Measurements from ENCODE around the gene CCDC182.
A peak's percentile ranks its signal among the peaks of the same experiment; 100 is the strongest.

Gene CCDC182

GRCh38 chr17:57745242-57745641, at the start of gene CCDC182:
Gene CCDC182 (minus strand): TSS chr17:57745299. CDS start chr17:57745272, 27 bp downstream.
- DNase-seq (ENCODE audit: low read depth in 2 of 2) = no peak

- no peak for DNase-seq (ENCODE audit: low read depth in 2 of 2)
Observed at GRCh38 chr17:57794841-57795240, 49.7 kb upstream of the CCDC182 start.

GRCh38 chr17:57788725-57789124, 43.6 kb upstream of the CCDC182 start:
- no peak for DNase-seq (ENCODE audit: low read depth in 2 of 2)

DNA sequence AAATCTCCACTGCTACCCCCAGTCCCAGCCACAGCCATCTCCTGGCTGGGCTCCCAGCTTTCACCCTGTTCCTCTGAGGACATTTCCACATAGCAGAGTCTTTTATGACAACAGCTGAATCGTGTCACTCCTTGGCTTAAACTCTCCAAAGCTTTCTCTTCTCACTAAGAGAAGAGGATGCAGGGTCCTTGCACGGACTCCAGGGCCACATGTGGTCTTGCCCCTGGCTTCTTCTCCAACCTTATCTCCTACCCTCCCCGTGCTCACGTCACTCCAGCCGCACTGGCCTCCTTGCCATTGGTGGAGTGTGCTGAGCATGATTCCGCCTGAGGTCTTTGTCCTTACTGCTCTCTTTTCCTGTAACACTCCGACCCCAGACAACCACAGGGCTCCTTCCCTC, 39.9 kb upstream of the CCDC182 start:
- no peak for DNase-seq (ENCODE audit: low read depth in 2 of 2)

- DNase-seq (ENCODE audit: low read depth in 2 of 2) = no peak
Observed at GRCh38 chr17:57784226-57784895, 39.3 kb upstream of the CCDC182 start.

DNA sequence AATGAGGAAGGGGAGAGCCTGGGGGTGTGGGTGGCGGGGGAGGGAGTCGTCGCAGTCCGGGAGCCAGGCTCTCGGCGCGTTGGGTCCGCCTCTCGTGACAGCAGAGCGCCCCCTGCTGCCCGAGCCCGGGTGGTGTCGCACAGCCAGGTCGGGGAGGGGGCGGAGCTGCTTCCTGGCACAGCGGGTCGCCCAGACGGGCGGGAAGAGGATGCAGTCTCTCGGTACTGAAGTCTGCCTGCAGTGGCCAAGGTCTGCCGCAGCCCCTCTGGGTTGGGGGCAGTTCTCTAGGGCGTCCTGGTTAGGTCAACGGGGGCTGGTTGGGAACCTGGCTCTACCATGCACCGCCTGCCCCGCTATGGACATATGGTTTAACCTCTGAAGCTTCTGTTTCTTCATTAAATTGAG, 38.2 kb upstream of the CCDC182 start:
- DNase-seq (ENCODE audit: low read depth in 2 of 2) = peak; percentile 30 to 54

- no peak for DNase-seq (ENCODE audit: low read depth in 2 of 2)
Observed at GRCh38 chr17:57782647-57783337, 37.7 kb upstream of the CCDC182 start.

GRCh38 chr17:57782062-57782490, 37.0 kb upstream of the CCDC182 start:
- DNase-seq (ENCODE audit: low read depth in 2 of 2) = no peak

DNA sequence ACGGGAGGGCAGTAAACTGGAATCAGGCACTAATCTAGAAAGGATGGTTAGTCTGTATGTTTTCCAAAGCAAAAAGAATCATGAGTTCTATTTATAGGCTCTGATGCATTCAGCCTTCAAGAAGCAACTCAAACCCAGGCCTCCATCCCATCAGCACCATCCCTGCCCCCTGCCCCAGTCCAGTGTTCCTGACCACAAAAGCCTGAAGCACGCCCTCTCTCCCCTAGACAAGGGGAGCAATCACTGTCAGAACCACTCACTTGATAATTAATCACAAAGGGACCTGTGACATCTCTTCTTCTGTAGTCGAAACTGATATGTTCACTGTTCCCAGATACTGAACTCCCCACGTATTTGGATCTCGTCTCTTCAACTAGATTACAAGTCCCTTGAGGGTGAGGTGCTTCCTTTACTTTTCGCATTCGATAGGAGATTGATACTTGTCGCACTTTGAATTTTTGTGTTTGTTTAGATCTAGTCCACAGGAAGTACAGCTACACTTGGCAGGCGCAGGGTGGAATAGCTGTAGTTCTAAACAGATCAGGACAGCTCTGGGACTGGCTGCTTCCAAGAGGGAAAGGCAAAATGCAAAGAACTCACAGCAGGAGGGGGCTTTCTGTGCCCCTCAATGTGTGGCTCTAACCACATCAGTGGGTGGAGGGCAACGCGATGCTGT, 36.4 kb upstream of the CCDC182 start:
- DNase-seq (ENCODE audit: low read depth in 2 of 2) = no peak

- DNase-seq (ENCODE audit: low read depth in 2 of 2) = no peak
Observed at GRCh38 chr17:57779706-57780105, 34.6 kb upstream of the CCDC182 start.

- DNase-seq (ENCODE audit: low read depth in 2 of 2) = no peak
Observed at GRCh38 chr17:57778306-57778705, 33.2 kb upstream of the CCDC182 start.

DNA sequence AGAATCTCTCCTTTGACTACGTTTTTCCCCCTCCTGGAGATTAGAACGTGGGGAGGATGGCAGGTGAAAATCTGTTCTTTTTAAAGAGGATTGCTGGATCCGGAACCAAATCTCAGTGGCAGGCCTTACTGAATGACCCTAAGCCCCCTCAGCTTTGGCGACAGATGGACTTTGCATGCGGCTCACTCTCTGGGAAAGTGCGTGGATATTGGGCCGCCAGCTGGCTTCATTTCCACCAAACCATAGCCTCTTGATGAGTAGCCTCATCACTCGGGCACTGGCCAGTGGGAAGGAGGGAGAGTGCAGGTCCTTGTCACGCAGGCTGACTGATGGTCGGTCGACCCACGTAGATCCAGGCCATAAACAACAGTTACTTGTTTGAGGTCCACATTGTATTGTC, 31.3 kb upstream of the CCDC182 start:
- no peak for DNase-seq (ENCODE audit: low read depth in 2 of 2)

GRCh38 chr17:57774872-57775271, 29.8 kb upstream of the CCDC182 start:
- no peak for DNase-seq (ENCODE audit: low read depth in 2 of 2)

- DNase-seq (ENCODE audit: low read depth in 2 of 2) = no peak
Observed at GRCh38 chr17:57773557-57773956, 28.5 kb upstream of the CCDC182 start.

- no peak for DNase-seq (ENCODE audit: low read depth in 2 of 2)
Observed at GRCh38 chr17:57772774-57773173, 27.7 kb upstream of the CCDC182 start.

DNA sequence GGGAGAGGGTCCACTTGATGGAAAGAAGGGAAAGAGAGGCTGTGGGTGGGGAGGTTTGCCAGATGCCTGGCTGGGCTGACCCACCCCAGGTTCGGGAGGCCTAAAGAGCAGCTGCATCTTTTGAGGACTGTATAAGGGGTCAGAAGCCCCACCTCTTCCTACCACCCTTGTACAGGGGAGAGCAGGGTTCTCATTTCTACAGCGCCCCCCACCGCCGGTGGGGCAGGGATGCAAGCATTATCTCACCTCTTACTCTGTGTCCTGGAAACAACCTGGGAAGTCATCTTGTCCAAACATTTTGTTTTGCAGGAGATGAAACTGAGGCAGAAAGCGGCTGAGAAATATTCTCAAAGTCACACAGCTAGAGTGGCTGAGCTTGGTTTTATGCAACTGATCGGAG, 22.5 kb upstream of the CCDC182 start:
- DNase-seq (ENCODE audit: low read depth in 2 of 2) = no peak

DNA sequence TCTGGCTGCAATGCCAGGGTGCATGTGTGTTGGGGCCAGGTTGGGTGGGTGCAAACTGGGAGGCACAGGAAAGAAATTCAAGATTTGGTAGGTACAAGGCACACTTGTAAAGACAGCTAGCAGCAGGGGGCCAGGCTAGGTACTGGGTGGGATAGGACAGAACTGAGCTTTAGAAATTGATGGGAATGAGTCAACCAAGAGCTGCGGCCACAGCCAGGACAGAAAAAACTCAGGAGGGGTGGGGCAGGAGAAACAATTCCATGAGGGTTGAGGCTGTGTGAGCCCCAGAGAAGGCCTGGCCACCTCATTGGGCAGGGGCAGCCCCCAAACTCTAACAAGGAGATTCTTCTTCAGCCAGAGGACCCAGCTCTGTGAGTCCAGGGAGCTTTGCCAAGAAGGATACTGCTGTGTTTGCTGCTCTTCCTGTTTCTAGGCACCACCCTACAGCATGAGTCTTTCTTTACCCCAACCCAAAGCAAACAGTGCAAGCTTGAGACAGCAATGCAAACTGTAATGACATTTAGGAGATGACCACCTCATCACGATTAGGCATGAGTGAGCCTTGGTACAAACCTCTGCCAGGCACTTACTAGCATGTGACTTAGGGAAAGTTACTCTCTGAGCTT, 21.3 kb upstream of the CCDC182 start:
- no peak for DNase-seq (ENCODE audit: low read depth in 2 of 2)

DNA sequence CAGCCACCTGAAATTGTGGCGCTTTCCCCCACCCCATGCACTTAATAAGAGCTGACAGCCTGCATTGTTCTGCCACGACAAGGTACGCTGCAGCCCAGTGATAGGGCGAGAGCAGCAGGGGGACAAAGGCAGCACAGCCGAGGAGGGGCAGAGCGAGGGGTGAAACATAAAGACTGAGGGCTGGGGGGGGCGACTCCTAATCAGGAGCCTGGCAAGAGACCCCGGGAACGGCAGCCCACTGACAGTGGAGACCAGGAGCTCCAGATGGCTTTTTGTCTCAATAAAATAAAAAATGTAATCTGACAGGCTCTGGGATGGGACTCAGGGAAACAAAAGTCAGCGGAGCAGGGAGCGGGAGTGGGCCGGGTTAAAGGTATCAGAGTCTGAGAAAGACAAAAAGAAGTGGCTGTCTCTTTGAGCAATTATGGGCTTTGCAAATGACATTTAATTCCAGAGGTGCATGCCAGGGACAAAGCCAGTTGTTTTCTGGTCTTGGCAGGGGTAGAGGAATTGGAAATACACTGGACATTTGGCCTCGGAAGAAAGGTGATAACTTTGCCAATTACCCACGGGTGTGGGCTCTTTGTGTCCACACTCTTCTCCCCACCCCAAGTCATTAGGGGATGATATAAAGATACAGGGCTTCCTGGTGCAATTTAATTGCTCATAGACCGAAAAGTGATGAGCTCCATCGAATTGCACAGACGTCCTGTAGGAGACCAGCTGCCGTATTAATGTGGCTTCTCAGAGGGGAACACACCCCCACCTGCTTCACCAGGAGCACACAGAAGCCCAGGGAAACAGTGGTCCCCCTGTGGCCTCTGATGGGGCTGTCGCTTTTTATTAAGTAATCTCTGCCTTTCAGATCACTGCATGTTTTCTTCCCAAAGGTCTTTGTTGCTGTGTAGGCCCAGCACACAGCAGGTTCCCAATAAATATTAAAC, 17.6 kb upstream of the CCDC182 start:
- no peak for DNase-seq (ENCODE audit: low read depth in 2 of 2)

GRCh38 chr17:57761887-57762286, 16.8 kb upstream of the CCDC182 start:
- DNase-seq (ENCODE audit: low read depth in 2 of 2) = no peak

- DNase-seq (ENCODE audit: low read depth in 2 of 2) = no peak
Observed at GRCh38 chr17:57760046-57760445, 14.9 kb upstream of the CCDC182 start.

DNA sequence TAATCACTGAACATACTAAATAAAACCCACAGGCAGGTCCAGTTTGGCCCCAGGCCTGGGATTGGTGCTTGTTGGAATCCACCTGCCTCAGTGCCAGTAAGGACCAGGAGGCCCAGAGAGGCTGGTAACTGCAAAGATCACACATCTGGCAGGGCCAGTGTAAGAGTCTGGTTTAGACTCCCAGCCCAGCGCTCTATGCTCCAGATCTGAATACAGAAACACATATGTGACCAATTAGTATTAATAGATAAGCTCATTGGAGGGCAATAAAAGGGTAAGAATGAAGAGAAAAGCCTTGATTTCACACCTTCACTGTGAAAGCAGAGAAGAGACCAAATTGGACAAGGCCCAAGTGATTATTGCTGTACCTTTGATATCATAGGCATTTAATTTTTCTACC, 13.6 kb upstream of the CCDC182 start:
- DNase-seq (ENCODE audit: low read depth in 2 of 2) = no peak
